ENCODE measurements around the gene KCNJ16. TPM values are rescaled to one million over a fixed set of nuclear protein-coding genes. Genes with fewer than 3 reads are reported as not detected.

KCNJ16 gene
- total RNA-seq, 2 donors from 2014 or later: 0.28 TPM; not detected in 1

- ATAC-seq (ENCODE audit: insufficient number of reproducible peaks, low FRiP score, low read depth) (no peak), DNase-seq (ENCODE audit: low spot score) (no peak)
- no peak overlapping the region for H3K4me3 ChIP-seq
- TF ChIP-seq CTCF (IDR thresholded peaks at IDR 0.05): no peak
- H3K27ac ChIP-seq: no peak overlapping the region
- no peaks in the 10 kb centered on the region for H3K27me3 ChIP-seq (replicated peaks; ENCODE audit: insufficient read depth)
- H3K4me1 ChIP-seq (ENCODE audit: control insufficient read depth in 1 of 2, low read depth in 2 of 2): peaks cover 0 to 12% of the 10 kb centered on the region in 2 donors
- H3K9me3 ChIP-seq: no peaks in the 10 kb centered on the region
- H3K36me3 ChIP-seq: no peaks in the 10 kb centered on the region
Observed at GRCh38 chr17:70078549-70078948, 3.5 kb downstream of the KCNJ16 start.

GRCh38 chr17:70078994-70079531 lies 4.0 kb downstream of the KCNJ16 start:
- Histone ChIP-seq H3K27ac (no peak overlapping the region), H3K36me3 (no peaks in the 10 kb centered on the region)
- no peak for TF ChIP-seq CTCF (IDR thresholded peaks at IDR 0.05)

GRCh38 chr17:70080541-70081347 lies 5.7 kb downstream of the KCNJ16 start:
- Histone ChIP-seq H3K4me3 (no peak overlapping the region), H3K27me3 (replicated peaks; ENCODE audit: insufficient read depth) (no peaks in the 10 kb centered on the region), H3K4me1 (ENCODE audit: control insufficient read depth in 1 of 2, low read depth in 2 of 2) (peaks cover 0 to 12% of the 10 kb centered on the region in 2 donors), H3K36me3 (no peaks in the 10 kb centered on the region), H3K27ac (peak overlapping the region in 1 of 2 donors; percentile 5), H3K9me3 (no peaks in the 10 kb centered on the region)
- no peak for TF ChIP-seq CTCF (IDR thresholded peaks at IDR 0.05)
- ATAC-seq (ENCODE audit: insufficient number of reproducible peaks, low FRiP score, low read depth) (no peak), DNase-seq (ENCODE audit: low spot score) (no peak)

More at GRCh38 chr17:70078994-70079531, 4.0 kb downstream of the KCNJ16 start:
- no peak overlapping the region for H3K4me3 ChIP-seq
- ATAC-seq (ENCODE audit: insufficient number of reproducible peaks, low FRiP score, low read depth): no peak
- no peaks in the 10 kb centered on the region for H3K27me3 ChIP-seq (replicated peaks; ENCODE audit: insufficient read depth)
- DNase-seq (ENCODE audit: low spot score): no peak
- H3K4me1 ChIP-seq (ENCODE audit: control insufficient read depth in 1 of 2, low read depth in 2 of 2): peaks cover 0 to 12% of the 10 kb centered on the region in 2 donors
- H3K9me3 ChIP-seq: no peaks in the 10 kb centered on the region

GRCh38 chr17:70081885-70082284 lies 6.9 kb downstream of the KCNJ16 start:
- TF ChIP-seq CTCF (IDR thresholded peaks at IDR 0.05): no peak
- Histone ChIP-seq H3K27me3 (replicated peaks; ENCODE audit: insufficient read depth) (no peaks in the 10 kb centered on the region), H3K4me1 (ENCODE audit: control insufficient read depth in 1 of 2, low read depth in 2 of 2) (peaks cover 0 to 12% of the 10 kb centered on the region in 2 donors), H3K4me3 (no peak overlapping the region), H3K36me3 (no peaks in the 10 kb centered on the region), H3K27ac (no peak overlapping the region), H3K9me3 (no peaks in the 10 kb centered on the region)
- ATAC-seq (ENCODE audit: insufficient number of reproducible peaks, low FRiP score, low read depth) (no peak), DNase-seq (ENCODE audit: low spot score) (no peak)

- DNase-seq (ENCODE audit: low spot score) (no peak), ATAC-seq (ENCODE audit: insufficient number of reproducible peaks, low FRiP score, low read depth) (no peak)
- Histone ChIP-seq H3K27ac (no peak overlapping the region), H3K4me1 (ENCODE audit: control insufficient read depth in 1 of 2, low read depth in 2 of 2) (peaks cover 0 to 12% of the 10 kb centered on the region in 2 donors), H3K4me3 (no peak overlapping the region), H3K36me3 (no peaks in the 10 kb centered on the region), H3K27me3 (replicated peaks; ENCODE audit: insufficient read depth) (no peaks in the 10 kb centered on the region), H3K9me3 (no peaks in the 10 kb centered on the region)
- no peak for TF ChIP-seq CTCF (IDR thresholded peaks at IDR 0.05)
Observed at GRCh38 chr17:70084476-70084875, 9.5 kb downstream of the KCNJ16 start.
